Activated effector memory CD4-positive, alpha-beta T cell treated with anti-CD3 and anti-CD28 coated beads, Interleukin-2, amount 50 U/mL, for 16 hours (primary cell): ENCODE data around the gene PLCH1.
A peak's percentile ranks its signal among the peaks of the same experiment; 100 is the strongest.

Experiments
- DNase-seq: peaks from one replicate; pipeline ENCODE4 v3.0.0-alpha.2; 2020

Gene PLCH1

GRCh38 chr3:155744626-155745324 is at the start of gene PLCH1:
Gene PLCH1, minus strand, starts transcription at chr3:155745071. Its CDS starts 40,847 bp downstream, at chr3:155704224.
- DNase-seq = peak; percentile 75

GRCh38 chr3:155792532-155792931 is 47.7 kb upstream of the PLCH1 start:
- DNase-seq = no peak

GRCh38 chr3:155791190-155791589 is 46.3 kb upstream of the PLCH1 start:
- no peak for DNase-seq

- no peak for DNase-seq
Measured at GRCh38 chr3:155790272-155790925, 45.5 kb upstream of the PLCH1 start.

- no peak for DNase-seq
Measured at GRCh38 chr3:155785662-155786295, 40.9 kb upstream of the PLCH1 start.

GRCh38 chr3:155782390-155782953 is 37.6 kb upstream of the PLCH1 start:
- no peak for DNase-seq

GRCh38 chr3:155780291-155780690 is 35.4 kb upstream of the PLCH1 start:
- DNase-seq = no peak

GRCh38 chr3:155778462-155778861 is 33.6 kb upstream of the PLCH1 start:
- DNase-seq = no peak

- no peak for DNase-seq
Measured at GRCh38 chr3:155772801-155773200, 27.9 kb upstream of the PLCH1 start.

- no peak for DNase-seq
Measured at GRCh38 chr3:155771126-155771525, 26.3 kb upstream of the PLCH1 start.

- no peak for DNase-seq
Measured at GRCh38 chr3:155766206-155766605, 21.3 kb upstream of the PLCH1 start.

- DNase-seq = no peak
Measured at GRCh38 chr3:155763870-155764463, 19.1 kb upstream of the PLCH1 start.

GRCh38 chr3:155760653-155761052 is 15.8 kb upstream of the PLCH1 start:
- DNase-seq = no peak

- no peak for DNase-seq
Measured at GRCh38 chr3:155757577-155757976, 12.7 kb upstream of the PLCH1 start.

- no peak for DNase-seq
Measured at GRCh38 chr3:155753038-155753639, 8.3 kb upstream of the PLCH1 start.

- no peak for DNase-seq
Measured at GRCh38 chr3:155748611-155749365, 3.9 kb upstream of the PLCH1 start.

- no peak for DNase-seq
Measured at GRCh38 chr3:155747946-155748290, 3.0 kb upstream of the PLCH1 start.

GRCh38 chr3:155747286-155747945 is 2.5 kb upstream of the PLCH1 start:
- DNase-seq = no peak

GRCh38 chr3:155746703-155747102 is 1.8 kb upstream of the PLCH1 start:
- DNase-seq = no peak

GRCh38 chr3:155745795-155746550 is 1.1 kb upstream of the PLCH1 start:
- DNase-seq = no peak
